Activated naive CD4-positive, alpha-beta T cell treated with anti-CD3 and anti-CD28 coated beads for 36 hours (primary cell): ENCODE measurements around the gene NYAP1. TPM values are rescaled to one million over a fixed set of nuclear protein-coding genes. Genes with fewer than 3 reads are reported as not detected.
"Not testable (repeated sequence)": the region's sequence is repeated elsewhere in the genome, so short reads cannot be mapped to it uniquely, and the experiment has no call there.

Experiments used
- CTCF ChIA-PET: fragments of 350-600 bp; sonication (Branson Sonifier 250); formaldehyde crosslinking; loops from one replicate; lab custom pipeline; 2021; ENCODE audit warnings: antibody characterized with exemption; lab: Charles Lee
- DNase-seq: peaks from one replicate; pipeline ENCODE4 v3.0.0-alpha.2; 2020
- H3K27ac Mint-ChIP-seq: one replicate; pipeline ENCODE4 v1.8.0; 2021; ENCODE audit warnings: mild to moderate bottlenecking, mixed read lengths
- H3K27me3 Mint-ChIP-seq: one replicate; pipeline ENCODE4 v1.8.0; 2021; ENCODE audit warnings: low read depth, mixed read lengths
- H3K36me3 Mint-ChIP-seq: one replicate; pipeline ENCODE4 v1.8.0; 2021; ENCODE audit warnings: low read depth, mixed read lengths
- H3K4me1 Mint-ChIP-seq: one replicate; pipeline ENCODE4 v1.8.0; 2021; ENCODE audit warnings: low read depth, mixed read lengths
- H3K4me3 Mint-ChIP-seq: one replicate; pipeline ENCODE4 v1.8.0; 2021; ENCODE audit warnings: mild to moderate bottlenecking, moderate library complexity, mixed read lengths
- H3K9me3 Mint-ChIP-seq: one replicate; pipeline ENCODE4 v1.8.0; 2021; ENCODE audit warnings: mixed read lengths
- intact Hi-C: fragments of 100-400 bp; cut with micrococcal nuclease; formaldehyde crosslinking; loops from one replicate; pipeline ENCODE4 v1.15.1; 2023
- total RNA-seq, 2 experiments: library from RNA; stranded (reverse); gene quantifications; one replicate each; pipeline ENCODE4 v1.2.3, GENCODE V29; 2021

The NYAP1 gene
- total RNA-seq, result under 1 TPM; 0.17 to 0.30 TPM

- no peak for DNase-seq
- peaks cover 14% of the 10 kb centered on the region for H3K4me1 Mint-ChIP-seq
- H3K36me3 Mint-ChIP-seq, result no peaks in the 10 kb centered on the region
- CTCF ChIA-PET, result interaction anchor here (2.3 kb wide), 1 partner anchor 59 kb away, joined by 9 read pairs; no protein-coding TSS in a partner anchor
- intact Hi-C loops, result loop anchor here (1.0 kb wide), 2 partner anchors 15 to 75 kb away; no protein-coding TSS in a partner anchor
- no peaks in the 10 kb centered on the region for H3K27me3 Mint-ChIP-seq
- H3K9me3 Mint-ChIP-seq, result no peaks in the 10 kb centered on the region
- no peak within 1 kb of the TSS for H3K27ac Mint-ChIP-seq
- peak within 1 kb of the TSS; percentile 76 for H3K4me3 Mint-ChIP-seq
These were observed at the start of gene NYAP1 for GRCh38 chr7:100483722-100484672. TSS of gene NYAP1 (plus strand) at chr7:100483927. CDS start at chr7:100485312, 1,385 bp downstream.

- no peak for DNase-seq
- peaks cover 55% of the 10 kb centered on the region for H3K4me1 Mint-ChIP-seq
- peak overlapping the region; percentile 84 for H3K4me3 Mint-ChIP-seq
- intact Hi-C loops, result no loop called here
- H3K27ac Mint-ChIP-seq, result peak overlapping the region; percentile 83
- H3K27me3 Mint-ChIP-seq, result peaks cover under 1% of the 10 kb centered on the region
- CTCF ChIA-PET, result interaction anchor here (0.9 kb wide), 2 partner anchors 16 to 125 kb away, joined by 3 read pairs; no protein-coding TSS in a partner anchor
- no peaks in the 10 kb centered on the region for H3K9me3 Mint-ChIP-seq
- peaks cover 47% of the 10 kb centered on the region for H3K36me3 Mint-ChIP-seq
These were observed 49.2 kb upstream of the NYAP1 start for GRCh38 chr7:100434297-100435144.

GRCh38 chr7:100435401-100436304 lies 48.1 kb upstream of the NYAP1 start:
- intact Hi-C loops, result loop anchor here (1.0 kb wide), 4 partner anchors 7 to 287 kb away; partner anchors contain the start of genes LAMTOR4, TSC22D4 and ZCWPW1
- peak overlapping the region; percentile 94 for H3K4me3 Mint-ChIP-seq
- CTCF ChIA-PET, result interaction anchor here (0.7 to 1.4 kb wide), 5 partner anchors 10 to 270 kb away, joined by 3 to 7 read pairs (median 3); partner anchors contain the start of gene POP7
- no peaks in the 10 kb centered on the region for H3K9me3 Mint-ChIP-seq
- peaks cover 52% of the 10 kb centered on the region for H3K4me1 Mint-ChIP-seq
- H3K36me3 Mint-ChIP-seq, result peaks cover 41% of the 10 kb centered on the region
- no peaks in the 10 kb centered on the region for H3K27me3 Mint-ChIP-seq
- peak overlapping the region; percentile 97 for H3K27ac Mint-ChIP-seq
- peak; percentile 62 for DNase-seq

- H3K27ac Mint-ChIP-seq, result peak overlapping the region; percentile 97
- DNase-seq, result no peak
- H3K36me3 Mint-ChIP-seq, result peaks cover 34% of the 10 kb centered on the region
These were observed 46.3 kb upstream of the NYAP1 start for GRCh38 chr7:100437150-100438100.

GRCh38 chr7:100438172-100438571 lies 45.6 kb upstream of the NYAP1 start:
- CTCF ChIA-PET, result interaction anchor here (0.6 to 2.7 kb wide), 4 partner anchors 12 to 706 kb away, joined by 3 to 10 read pairs (median 6); no protein-coding TSS in a partner anchor
- Mint-ChIP-seq H3K4me1 (peaks cover 26% of the 10 kb centered on the region), H3K27me3 (no peaks in the 10 kb centered on the region), H3K4me3 (no peak overlapping the region), H3K27ac (peak overlapping the region; percentile 50), H3K36me3 (peaks cover 26% of the 10 kb centered on the region), H3K9me3 (no peaks in the 10 kb centered on the region)
- intact Hi-C loops, result no loop called here
- DNase-seq, result no peak

More at GRCh38 chr7:100437150-100438100, 46.3 kb upstream of the NYAP1 start:
- Mint-ChIP-seq H3K27me3 (no peaks in the 10 kb centered on the region), H3K4me1 (peaks cover 34% of the 10 kb centered on the region), H3K9me3 (no peaks in the 10 kb centered on the region), H3K4me3 (peak overlapping the region; percentile 94)
- intact Hi-C loops, result no loop called here
- CTCF ChIA-PET, result interaction anchor here (0.6 to 1.4 kb wide), 7 partner anchors 15 to 707 kb away, joined by 3 to 8 read pairs (median 4); partner anchors contain the start of gene POP7

- H3K27me3 Mint-ChIP-seq, H3K9me3 Mint-ChIP-seq, intact Hi-C loops, H3K27ac Mint-ChIP-seq, DNase-seq, H3K4me3 Mint-ChIP-seq: not testable (repeated sequence)
- CTCF ChIA-PET, result interaction anchor here (0.7 to 2.7 kb wide), 2 partner anchors 11 to 706 kb away, joined by 3 to 10 read pairs; no protein-coding TSS in a partner anchor
- Mint-ChIP-seq H3K4me1 (peaks cover 21% of the 10 kb centered on the region), H3K36me3 (peaks cover 22% of the 10 kb centered on the region)
These were observed 45.0 kb upstream of the NYAP1 start for GRCh38 chr7:100438731-100439130.

- H3K27me3 Mint-ChIP-seq, DNase-seq, H3K4me3 Mint-ChIP-seq, intact Hi-C loops, H3K9me3 Mint-ChIP-seq, H3K27ac Mint-ChIP-seq: not testable (repeated sequence)
- peaks cover 17% of the 10 kb centered on the region for H3K4me1 Mint-ChIP-seq
- CTCF ChIA-PET, result interaction anchor here (2.7 kb wide), 1 partner anchor 11 kb away, joined by 10 read pairs; no protein-coding TSS in a partner anchor
- peaks cover 17% of the 10 kb centered on the region for H3K36me3 Mint-ChIP-seq
These were observed 44.5 kb upstream of the NYAP1 start for GRCh38 chr7:100439244-100439643.

GRCh38 chr7:100441641-100442535 lies 41.8 kb upstream of the NYAP1 start:
- Mint-ChIP-seq H3K4me3 (no peak overlapping the region), H3K9me3 (no peaks in the 10 kb centered on the region), H3K4me1 (peaks cover 14% of the 10 kb centered on the region), H3K36me3 (no peaks in the 10 kb centered on the region), H3K27ac (no peak overlapping the region), H3K27me3 (no peaks in the 10 kb centered on the region)
- intact Hi-C loops, result no loop called here
- no peak for DNase-seq
- CTCF ChIA-PET, result interaction anchor here (0.6 to 0.8 kb wide), 2 partner anchors 66 to 263 kb away, joined by 3 read pairs; no protein-coding TSS in a partner anchor

GRCh38 chr7:100443096-100443840 lies 40.5 kb upstream of the NYAP1 start:
- no peak overlapping the region for H3K27ac Mint-ChIP-seq
- H3K36me3 Mint-ChIP-seq, result no peaks in the 10 kb centered on the region
- no peak overlapping the region for H3K4me3 Mint-ChIP-seq
- H3K4me1 Mint-ChIP-seq, result peaks cover 14% of the 10 kb centered on the region
- H3K27me3 Mint-ChIP-seq, result no peaks in the 10 kb centered on the region
- CTCF ChIA-PET, result interaction anchor here (0.6 to 1.4 kb wide), 3 partner anchors 13 to 262 kb away, joined by 3 to 4 read pairs (median 3); no protein-coding TSS in a partner anchor
- no peaks in the 10 kb centered on the region for H3K9me3 Mint-ChIP-seq
- DNase-seq, result no peak
- intact Hi-C loops, result no loop called here
